Limb (tissue), 2 donors: ENCODE data around the gene ASB4.
"Not testable (repeated sequence)": the region's sequence is repeated elsewhere in the genome, so short reads cannot be mapped to it uniquely, and the experiment has no call there.

Experiments
- DNase-seq, 2 donors: peaks; one replicate each; pipeline ENCODE4 v3.0.0-alpha.2; 2016; ENCODE audit errors: extremely low spot score in 2 of 2

The ASB4 gene

DNA sequence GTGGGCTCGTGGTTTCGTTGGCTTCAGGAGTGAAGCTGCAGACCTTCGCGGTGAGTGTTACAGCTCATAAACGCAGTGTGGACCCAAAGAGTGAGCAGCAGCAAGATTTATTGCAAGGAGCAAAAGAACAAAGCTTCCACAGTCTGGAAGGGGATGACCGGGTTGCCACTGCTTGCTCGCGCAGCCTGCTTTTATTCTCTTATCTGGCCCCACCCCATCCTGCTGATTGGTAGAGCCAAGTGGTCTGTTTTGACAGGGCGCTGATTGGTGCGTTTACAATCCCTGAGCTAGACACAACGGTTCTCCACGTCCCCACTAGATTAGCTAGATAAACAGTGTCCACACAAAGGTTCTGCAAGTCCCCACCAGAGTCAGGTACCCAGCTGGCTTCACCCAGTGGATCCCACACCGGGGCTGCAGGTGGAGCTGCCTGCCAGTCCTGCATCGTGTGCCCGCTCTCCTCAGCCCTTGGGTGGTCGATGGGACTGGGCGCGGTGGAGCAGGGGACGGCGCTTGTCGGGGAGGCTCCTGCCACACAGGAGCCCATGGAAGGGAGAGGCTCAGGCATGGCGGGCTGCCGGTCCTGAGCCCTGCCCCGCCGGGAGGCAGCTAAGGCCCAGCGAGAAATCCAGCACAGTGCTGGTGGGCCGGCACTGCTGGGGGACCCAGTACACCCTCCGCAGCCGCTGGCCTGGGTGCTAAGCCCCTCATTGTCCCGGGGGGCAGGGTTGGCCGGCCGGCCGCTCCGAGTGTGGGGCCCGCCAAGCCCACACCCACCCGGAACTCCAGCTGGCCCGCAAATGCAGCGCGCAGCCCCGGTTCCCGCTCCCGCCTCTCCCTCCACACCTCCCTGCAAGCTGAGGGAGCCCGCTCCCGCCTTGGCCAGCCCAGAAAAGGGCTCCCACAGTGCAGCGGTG lies 66.5 kb downstream of the ASB4 start:
- not testable (repeated sequence) for DNase-seq

DNA sequence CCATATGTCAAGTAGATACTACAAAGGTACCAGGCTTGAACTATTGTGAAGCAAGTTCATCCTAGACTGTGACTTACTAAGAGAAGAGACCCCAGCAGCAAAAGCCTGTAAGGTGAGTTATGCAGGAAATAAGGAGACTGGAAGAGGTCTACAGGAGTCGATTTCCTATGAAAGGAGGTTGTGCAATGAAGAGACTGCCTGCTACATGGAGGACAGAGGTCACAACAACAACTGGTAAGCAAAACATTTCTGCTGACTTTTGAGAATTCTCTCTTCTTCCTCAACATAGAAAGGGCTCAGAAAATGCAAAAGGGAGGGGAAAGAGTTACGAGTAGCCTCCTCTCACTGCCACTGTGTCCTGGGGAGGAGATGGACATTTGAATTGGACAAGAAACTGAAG lies 68.2 kb downstream of the ASB4 start:
- DNase-seq: no peak

DNA sequence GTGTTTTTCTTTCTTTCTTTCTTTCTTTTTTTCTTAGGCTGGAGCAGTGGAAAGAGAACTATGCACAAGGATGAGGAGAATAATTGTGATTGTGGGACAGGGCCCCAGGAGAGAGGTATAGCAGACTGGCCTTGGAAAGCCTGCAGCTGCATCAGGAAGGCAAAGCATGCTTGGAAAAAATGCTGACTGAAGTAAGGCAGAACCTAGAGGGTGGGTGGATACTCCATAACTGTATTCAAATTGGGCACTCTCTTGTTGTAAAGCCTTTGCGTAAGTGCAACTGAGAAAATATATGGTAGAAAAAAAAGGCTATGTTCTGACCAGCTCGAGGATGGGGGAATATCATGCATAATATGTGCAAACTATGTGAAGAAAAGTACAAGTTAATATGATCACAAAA lies 71.0 kb downstream of the ASB4 start:
- no peak for DNase-seq

DNA sequence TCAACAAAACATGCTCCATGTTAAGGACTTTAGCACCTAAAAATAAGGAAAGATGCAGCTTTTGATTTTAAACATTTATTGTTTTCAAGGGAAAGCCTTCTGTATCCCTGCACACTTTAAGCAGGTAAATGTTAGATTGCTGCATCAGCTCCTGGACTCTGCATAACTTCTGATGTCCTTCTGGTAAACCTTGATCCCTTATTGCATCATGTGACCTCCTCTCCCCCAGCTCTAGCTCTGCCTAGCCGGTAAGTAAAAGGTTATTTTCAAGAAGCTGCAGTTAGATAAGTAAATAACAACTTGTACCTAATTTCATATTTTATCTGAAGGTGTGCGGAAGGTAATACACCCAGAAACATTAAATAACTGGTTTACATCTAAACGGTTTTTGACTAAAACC lies 73.1 kb downstream of the ASB4 start:
- no peak for DNase-seq

DNA sequence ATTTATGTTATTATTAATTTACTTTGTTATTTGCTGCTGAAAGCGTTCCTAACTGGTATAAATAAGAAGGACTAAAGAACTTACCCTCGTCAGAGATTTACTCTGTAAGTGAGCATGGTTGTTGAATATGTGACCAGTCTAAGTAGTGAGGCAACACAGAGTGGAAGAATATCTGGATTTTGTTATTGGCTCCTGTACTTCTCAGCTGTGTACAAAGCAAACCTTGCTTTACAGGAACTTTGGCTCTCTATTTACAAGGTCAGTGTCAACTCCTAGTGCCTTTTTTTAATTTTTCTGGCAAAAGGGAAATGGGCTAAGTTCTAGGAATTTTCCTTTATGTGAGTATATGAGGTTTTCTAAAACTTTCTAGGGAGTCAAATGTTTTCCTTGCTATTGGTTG lies 74.9 kb downstream of the ASB4 start:
- DNase-seq: no peak

DNA sequence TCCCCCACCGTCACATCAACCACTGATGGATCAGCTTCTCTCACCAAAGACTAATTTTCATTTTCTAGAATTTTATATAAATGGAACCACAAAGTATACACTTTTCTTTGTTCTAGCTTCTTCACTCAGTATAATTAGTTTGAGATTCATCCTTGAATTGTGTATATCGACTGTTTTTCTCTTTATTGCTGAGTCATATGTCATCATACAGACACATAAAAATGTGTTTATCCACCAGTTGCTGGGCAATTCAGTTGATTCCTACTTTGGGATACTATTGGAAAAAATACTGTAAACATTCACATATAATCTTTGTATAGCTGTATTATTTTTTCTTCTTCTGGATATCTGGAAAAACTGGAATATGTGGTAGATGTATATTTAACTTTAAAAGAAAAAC lies 84.0 kb downstream of the ASB4 start:
- DNase-seq: no peak

DNA sequence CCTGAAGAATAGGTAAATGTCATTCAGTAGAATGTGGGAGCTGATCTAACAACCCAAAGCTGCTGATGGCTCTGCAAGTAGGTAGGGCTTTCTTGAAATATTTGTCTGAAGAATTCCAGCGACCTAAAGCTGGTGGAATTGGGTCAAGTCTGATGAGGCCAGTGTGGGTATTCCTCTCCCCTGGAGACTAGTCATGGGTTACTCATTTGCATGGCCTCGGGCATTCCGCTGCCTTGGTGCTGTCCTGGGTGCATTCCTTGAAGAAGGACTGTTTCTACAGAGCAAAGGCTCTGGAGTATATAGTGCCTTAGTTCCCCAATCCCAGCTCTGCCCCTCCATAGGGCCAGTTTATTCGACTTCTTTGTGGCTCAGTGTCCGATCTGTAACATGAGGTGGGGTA lies 91.4 kb downstream of the ASB4 start:
- DNase-seq: no peak

DNA sequence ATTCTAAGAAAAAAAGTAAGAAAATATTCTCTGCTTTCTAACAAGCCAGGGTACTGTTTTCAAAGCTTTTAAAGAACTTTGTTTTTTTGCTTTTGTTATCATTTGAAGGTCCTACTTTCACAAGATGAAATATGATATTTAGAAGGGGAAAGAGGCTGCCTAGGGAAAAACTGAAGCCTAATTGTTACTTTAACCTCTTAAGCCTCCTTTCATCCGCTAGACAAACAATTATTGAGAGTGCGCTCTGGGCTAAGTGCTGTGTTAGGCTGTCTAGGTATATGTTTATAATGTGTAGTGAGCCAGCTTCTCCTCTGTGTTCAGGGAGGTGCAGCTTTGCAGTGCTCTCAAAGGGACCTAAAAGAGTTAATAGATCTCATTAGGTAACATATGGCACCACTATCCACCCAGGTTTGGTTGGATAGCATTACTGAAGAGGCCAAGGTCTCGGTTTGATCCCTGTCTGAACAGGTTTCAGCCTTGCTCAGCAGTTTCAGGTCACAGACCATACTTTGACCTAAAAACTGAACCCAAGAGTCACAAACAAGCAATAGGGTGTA lies 92.6 kb downstream of the ASB4 start:
- no peak for DNase-seq

DNA sequence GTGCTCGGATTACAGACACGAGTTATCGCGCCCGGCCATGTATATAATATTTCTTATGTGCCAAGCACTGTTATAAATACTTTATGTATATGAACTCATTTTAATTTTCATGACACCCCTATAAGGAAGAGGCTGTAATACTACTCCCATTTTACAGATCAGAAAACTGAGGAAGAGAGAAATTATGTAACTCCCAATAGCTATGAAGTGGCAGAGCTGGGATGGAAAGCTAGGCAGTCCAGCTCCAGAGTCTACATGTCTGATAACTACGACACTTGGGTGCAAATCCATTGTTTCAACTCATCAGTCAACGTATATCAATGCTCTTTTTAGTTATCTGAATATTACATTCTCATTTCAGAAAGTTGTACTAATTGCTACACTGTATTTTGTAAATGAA lies 93.6 kb downstream of the ASB4 start:
- no peak for DNase-seq

DNA sequence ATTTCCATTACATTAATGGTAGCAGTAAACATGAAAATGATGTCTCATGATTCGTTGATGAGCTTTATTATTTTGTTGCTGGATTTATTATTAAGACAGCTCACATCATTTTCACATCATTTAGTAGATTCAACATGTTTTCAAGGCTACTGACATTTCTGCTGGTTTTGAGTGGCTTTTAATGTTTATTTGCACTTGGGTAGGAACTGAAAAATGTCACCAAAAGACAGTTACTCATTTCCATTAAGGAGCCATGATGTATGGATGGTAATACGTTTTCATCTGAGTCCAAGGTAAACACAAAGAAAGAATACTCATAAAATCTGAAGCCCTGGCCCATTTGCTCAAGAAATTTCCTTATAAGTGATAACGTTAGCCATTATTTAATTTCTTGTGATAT lies 95.7 kb downstream of the ASB4 start:
- DNase-seq: no peak

DNA sequence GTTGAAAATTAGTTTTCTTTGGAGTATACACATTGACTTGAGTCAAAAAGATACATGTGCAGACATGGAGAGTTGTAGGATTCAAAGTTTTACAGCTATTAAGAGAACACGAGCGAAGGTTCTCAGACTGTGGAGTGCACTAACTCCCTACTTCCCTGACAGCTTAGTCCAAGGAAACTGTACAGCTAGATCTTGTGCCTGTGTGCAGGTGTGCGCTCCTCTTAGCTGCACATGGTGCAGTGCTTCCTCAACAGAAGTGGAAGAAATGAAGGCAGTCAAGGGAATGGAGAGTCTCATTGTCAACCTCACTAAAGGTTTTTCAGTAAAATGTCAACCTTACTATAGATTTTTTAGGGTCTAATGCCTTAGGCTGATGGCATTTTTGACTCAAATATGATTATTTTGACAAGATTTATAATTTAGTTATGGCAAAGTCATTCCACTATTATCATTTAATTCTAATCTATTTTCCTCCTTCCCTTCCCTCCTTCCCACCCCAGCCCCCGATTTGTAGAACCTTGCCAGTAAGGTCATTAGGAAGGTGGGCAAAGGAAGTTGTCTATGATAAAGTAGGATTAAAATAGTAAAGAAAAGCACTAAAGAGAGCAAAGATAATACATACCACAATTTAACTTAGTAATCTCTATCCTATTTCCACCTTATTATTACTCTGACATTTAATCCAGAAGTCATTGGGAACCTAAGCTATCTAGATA lies 97.0 kb downstream of the ASB4 start:
- no peak for DNase-seq

DNA sequence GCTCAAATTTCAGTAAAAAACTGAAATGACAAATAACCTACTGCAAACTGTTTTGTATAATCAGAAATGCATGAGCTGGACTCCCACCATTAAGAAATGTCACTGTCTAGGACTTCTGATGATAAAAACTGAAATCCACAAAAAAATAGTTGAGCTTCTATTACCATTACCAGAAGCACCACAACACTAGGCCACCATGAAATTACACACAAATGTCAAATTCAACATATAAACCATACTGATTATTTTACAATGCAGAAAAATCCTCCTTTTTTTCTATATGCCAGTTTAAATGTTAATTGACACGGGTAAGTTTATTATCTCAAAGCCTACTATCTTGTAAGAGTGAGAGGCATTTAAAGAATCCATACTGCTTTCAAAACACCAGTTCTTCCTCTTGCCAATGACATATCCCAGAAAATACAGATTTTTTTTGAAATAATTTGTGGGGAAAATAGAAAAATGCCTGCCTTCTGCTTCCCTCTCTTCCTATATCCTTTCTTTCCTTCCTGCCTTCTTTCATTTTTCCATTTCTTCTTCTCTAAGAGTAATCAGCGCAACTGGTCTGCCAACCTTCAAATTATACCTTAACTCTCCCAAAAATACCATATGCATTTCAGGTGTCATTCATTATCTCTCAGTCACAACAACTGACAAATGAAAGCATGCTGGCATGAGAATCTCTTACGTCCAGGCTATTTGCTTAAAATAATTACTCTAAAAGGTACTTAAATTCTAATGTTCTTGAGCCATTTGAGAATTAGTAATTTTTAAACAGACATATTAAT lies 98.3 kb downstream of the ASB4 start:
- no peak for DNase-seq

DNA sequence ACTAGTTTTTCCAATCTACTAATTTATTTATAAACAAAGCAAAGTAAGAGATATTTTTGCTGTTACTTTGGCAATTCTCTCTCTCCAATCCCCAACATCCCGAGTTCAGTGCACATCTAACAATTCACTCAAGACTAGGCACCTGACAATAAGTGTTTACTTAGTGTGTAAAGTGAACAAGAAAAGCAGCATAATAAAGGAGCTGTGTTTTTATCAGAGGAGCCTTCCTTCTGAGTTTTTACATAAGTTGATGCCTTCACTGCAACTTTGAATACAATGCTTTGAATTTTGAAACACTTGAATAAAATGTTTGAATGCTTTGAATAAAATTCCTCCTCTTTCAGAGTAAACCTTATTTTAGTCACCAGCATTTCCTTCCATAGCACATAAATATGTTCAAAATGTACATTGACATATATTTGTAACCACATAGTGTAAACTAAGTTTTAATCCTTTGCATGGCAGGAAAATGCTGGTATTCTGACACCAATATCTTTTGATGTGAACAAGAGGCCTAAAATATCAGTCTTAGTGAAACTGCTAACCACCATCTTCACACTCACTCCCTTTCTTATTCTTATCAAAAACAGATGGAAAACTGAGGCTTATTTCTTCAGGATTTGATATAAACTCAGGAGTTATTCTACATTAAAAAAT lies 99.2 kb downstream of the ASB4 start:
- no peak for DNase-seq

DNA sequence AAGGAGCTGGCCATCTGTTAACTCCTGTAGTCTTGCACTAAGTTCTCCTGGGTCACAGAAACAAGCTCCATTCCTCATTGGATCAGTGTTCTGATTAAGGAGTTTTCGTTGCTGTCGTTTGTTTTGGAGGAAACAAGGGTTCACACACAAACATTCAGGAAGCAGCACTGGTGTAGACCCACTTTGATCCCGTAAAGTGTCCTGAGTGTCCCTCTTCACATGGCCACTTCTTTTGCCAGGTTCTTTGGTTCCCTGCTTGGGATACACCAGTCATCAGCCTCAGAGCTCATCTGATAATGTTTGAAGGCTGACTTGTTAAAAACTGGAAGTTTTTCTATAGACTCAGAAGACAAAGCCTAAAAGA lies 99.7 kb downstream of the ASB4 start:
- no peak for DNase-seq

DNA sequence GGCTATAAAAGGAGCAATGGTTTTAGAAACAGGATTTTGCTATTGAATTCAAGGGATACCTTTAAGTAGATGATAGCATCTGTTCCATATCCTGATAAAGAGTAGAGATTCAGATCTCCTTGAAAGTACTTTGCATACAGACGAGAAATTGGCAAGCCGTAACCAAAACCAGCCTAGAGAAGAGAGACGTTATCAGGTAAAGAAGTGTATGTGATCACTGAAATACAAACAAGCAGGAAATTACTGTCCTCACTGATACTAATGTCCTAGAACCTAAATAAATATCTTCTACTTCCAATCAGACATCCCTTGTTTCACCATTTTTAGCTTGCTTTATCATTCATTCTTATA lies 101.2 kb downstream of the ASB4 start:
- no peak for DNase-seq

DNA sequence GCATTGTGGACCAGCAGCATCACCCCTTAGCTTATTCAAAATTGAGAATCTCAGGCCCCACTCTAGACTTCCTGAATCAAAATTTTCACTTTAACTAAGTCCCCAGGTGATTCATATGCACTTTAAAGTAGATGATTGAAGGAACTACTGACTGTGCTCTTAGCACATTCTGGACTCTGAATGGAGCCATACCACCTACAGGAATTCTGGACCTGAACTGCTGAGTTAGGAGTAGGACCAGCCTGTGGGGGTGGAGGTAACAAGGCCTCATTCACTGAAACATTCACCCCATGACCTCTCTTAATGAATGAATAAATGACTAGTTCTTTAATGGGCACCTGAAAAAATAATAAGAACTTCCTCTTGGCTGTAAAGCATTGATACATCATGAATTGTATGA lies 103.3 kb downstream of the ASB4 start:
- DNase-seq: no peak

DNA sequence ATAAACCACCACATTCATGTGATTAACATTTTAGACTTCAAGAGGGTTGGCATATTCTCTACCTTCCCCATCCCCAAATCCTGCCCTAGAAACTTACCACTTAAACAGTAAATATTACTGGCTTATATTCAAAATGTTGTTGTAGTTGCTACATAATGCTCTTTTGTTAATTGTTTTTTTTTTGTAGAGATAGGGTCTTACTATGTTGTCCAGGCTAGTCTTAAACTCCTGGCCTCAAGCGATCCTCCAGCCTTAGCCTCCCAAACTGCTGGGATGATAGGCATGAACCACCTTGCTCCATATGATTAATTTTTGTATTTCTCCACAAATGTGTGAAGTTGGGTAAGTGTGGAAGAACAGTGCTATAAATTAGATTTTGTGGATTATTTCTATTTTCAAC lies 104.0 kb downstream of the ASB4 start:
- DNase-seq: no peak
